GM06990 (cell line): Measurements from ENCODE around the gene GPATCH2.
"Not testable (repeated sequence)": the region's sequence is repeated elsewhere in the genome, so short reads cannot be mapped to it uniquely, and the experiment has no call there.

Experiments
- DNase-seq: peaks from one replicate; pipeline ENCODE4 v3.0.0-alpha.2; 2011; ENCODE audit not compliant: insufficient read length; ENCODE audit errors: extremely low read depth
- H3K27me3 ChIP-seq: replicated peaks from 2 replicates; pipeline ENCODE4 v1.6.0; 2011; ENCODE audit warnings: low read length; ENCODE audit not compliant: control insufficient read depth, insufficient read depth
- H3K36me3 ChIP-seq: 2 replicates; pipeline ENCODE4 v1.5.1; 2011; ENCODE audit warnings: low read length; ENCODE audit not compliant: control insufficient read depth, insufficient read depth
- H3K4me3 ChIP-seq: replicated peaks from 2 replicates; pipeline ENCODE4 v1.5.1; 2011; ENCODE audit warnings: low read depth, mild to moderate bottlenecking, control low read depth, low read length
- TF ChIP-seq, protein P1 (sequence below): IDR thresholded peaks from 2 replicates; pipeline ENCODE4 v1.5.1; 2011; ENCODE audit warnings: low read length, control low read depth, mild to moderate bottlenecking, inconsistent platforms; ENCODE audit not compliant: insufficient read depth, poor library complexity, severe bottlenecking

Gene GPATCH2

DNA sequence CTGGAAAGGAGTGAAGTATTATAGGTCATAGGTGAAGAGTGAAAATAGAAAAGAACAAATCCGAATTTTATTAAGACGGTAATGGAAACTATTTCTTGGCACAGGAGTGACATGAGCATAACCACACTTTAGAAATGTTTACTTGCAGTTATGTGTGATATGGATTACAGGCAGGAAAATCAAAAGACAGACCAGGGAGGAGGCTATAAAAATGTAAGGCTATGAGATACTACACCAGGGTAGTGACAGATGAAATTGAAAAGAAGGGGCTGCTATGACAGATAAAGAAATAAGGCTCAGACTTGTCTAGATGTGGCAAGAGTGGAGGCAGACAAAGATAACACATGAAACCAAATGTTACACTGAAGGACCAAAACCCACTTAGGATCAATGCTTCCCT is 31.7 kb downstream of the GPATCH2 start:
- no peak for DNase-seq
- no peaks in the 10 kb centered on the region for H3K27me3 ChIP-seq
- H3K36me3 ChIP-seq = no peaks in the 10 kb centered on the region; the same call in 1 of the 2 replicates
- no peak overlapping the region for H3K4me3 ChIP-seq
- TF ChIP-seq, protein P1, sequence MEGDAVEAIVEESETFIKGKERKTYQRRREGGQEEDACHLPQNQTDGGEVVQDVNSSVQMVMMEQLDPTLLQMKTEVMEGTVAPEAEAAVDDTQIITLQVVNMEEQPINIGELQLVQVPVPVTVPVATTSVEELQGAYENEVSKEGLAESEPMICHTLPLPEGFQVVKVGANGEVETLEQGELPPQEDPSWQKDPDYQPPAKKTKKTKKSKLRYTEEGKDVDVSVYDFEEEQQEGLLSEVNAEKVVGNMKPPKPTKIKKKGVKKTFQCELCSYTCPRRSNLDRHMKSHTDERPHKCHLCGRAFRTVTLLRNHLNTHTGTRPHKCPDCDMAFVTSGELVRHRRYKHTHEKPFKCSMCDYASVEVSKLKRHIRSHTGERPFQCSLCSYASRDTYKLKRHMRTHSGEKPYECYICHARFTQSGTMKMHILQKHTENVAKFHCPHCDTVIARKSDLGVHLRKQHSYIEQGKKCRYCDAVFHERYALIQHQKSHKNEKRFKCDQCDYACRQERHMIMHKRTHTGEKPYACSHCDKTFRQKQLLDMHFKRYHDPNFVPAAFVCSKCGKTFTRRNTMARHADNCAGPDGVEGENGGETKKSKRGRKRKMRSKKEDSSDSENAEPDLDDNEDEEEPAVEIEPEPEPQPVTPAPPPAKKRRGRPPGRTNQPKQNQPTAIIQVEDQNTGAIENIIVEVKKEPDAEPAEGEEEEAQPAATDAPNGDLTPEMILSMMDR = no peak

DNA sequence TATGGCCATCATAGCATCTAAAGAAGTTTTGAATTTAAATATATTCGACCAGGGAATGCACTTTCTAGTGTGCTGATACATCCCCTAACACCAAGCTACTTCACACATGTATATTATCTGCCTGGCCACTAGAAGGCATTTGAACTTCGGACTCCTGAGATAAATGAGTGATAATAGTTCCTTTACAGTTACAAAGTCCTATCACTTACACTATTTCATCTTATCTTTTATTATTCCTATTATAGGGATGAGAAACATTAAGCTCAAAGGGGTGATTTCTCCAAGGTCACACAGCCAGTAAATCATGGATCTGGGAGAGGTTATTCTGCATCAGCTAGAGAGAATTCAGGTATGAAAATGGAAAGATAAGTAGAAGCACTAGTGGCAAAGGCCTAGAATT is 40.3 kb downstream of the GPATCH2 start:
- Histone ChIP-seq H3K36me3 (no peaks in the 10 kb centered on the region; the same call in 1 of the 2 replicates), H3K4me3 (no peak overlapping the region), H3K27me3 (no peaks in the 10 kb centered on the region)
- TF ChIP-seq, protein P1 = no peak
- no peak for DNase-seq

DNA sequence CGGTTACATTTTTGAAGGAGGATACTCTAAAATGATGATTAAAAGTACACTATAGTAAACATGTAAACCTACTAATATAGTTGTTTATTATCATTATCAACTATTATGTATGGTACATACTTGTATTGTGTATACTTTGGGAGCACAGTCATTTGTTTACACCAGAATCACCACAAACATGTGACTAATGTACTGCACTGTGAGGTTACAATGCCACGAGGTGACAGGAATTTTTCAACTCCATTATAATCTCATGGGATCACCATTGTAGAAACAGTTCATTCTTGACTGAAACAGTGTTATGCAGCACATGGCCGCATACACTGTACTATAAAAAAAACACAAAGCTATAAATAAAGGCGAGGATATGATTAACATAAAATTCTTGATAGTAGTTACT is 44.3 kb downstream of the GPATCH2 start:
- Histone ChIP-seq H3K36me3 (no peaks in the 10 kb centered on the region), H3K4me3 (no peak overlapping the region), H3K27me3 (no peaks in the 10 kb centered on the region)
- TF ChIP-seq, protein P1 = no peak
- no peak for DNase-seq

DNA sequence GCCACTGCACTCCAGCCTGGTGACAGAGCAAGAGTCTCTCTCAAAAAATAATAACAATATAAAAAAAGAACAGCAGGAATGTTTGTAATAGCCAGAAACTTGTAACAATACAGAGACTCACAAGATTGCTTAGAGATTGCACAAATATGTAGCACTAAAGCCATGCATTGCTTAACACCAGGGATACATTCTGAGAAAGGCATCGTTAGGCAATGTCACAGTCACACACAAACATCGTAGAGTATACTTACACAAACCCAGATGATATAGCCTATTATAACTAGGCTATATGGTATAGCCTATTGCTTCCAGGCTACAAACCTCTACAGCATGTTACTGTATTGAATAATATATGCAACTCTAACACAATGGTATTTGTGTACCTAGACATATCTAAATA is 45.3 kb downstream of the GPATCH2 start:
- TF ChIP-seq, protein P1 = no peak
- no peak for DNase-seq
- no peaks in the 10 kb centered on the region for H3K27me3 ChIP-seq
- H3K4me3 ChIP-seq = no peak overlapping the region
- no peaks in the 10 kb centered on the region for H3K36me3 ChIP-seq

DNA sequence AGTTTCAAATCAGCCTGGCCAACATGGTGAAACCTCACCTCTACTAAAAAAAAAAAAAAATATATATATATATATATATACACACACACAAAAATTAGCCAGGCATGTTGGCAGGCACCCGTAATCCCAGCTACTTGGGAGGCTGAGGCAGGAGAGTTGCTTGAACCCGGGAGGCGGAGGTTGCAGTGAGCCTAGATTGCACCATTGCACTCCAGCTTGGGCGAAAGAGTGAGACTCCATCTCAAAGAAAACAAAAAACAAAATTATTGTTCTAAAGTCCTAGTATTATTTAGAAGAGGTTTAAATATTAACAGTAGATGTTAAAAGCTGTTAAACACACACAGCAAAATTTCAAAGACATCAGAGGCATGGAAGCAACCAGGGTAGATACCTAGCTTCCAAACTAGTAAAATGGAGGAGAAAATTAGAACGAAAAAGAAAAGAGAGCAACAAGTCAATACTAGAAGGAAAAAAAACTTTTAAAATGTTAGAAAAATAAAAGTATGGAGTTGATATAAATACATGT is 46.5 kb downstream of the GPATCH2 start:
- H3K4me3 ChIP-seq, H3K27me3 ChIP-seq, H3K36me3 ChIP-seq, DNase-seq: not testable (repeated sequence)

DNA sequence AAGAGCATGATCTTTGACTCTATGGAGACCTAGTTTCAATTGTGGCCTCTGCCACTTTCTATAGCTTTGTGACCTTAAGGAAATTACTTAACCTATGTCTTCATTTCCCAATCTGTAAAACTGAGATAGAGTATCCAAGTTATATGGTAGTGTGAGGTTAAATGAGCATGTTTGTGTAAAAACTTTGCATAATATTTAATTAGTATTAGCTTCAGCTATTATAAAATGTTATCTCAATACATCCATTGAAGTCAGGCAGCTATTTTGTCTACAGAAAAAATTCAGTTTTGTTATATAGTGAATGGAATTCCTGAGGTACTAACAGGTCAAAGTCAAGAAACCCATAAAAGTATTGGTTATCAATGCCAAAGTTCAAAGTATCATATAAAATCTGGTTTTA is 53.6 kb downstream of the GPATCH2 start:
- Histone ChIP-seq H3K4me3 (no peak overlapping the region), H3K36me3 (no peaks in the 10 kb centered on the region), H3K27me3 (no peaks in the 10 kb centered on the region)
- TF ChIP-seq, protein P1 = no peak
- no peak for DNase-seq
